WERI-Rb-1 (cell line): ENCODE measurements around the gene ACTN1.

Experiments used
- DNase-seq: peaks from one replicate; pipeline ENCODE4 v3.0.0-alpha.2; 2020
- H3K27ac ChIP-seq: fragments of 250-450 bp; sonication (Bioruptor Pico); 2 replicates; pipeline ENCODE4 v1.5.1; 2020; ENCODE audit warnings: mild to moderate bottlenecking, moderate library complexity
- H3K27me3 ChIP-seq: fragments of 250-450 bp; sonication (Bioruptor Pico); 2 replicates; pipeline ENCODE4 v1.5.1; 2021; ENCODE audit warnings: mild to moderate bottlenecking, low read depth, moderate library complexity; ENCODE audit not compliant: insufficient read depth, severe bottlenecking
- H3K36me3 ChIP-seq: fragments of 250-450 bp; sonication (Bioruptor Pico); 2 replicates; pipeline ENCODE4 v1.5.1; 2020; ENCODE audit warnings: mild to moderate bottlenecking, moderate library complexity
- H3K4me3 ChIP-seq: 2 replicates; pipeline ENCODE4 v1.5.1; 2011; ENCODE audit warnings: low read depth, mild to moderate bottlenecking, control low read depth, low read length
- H3K9me3 ChIP-seq: fragments of 250-450 bp; sonication (Bioruptor Pico); 2 replicates; pipeline ENCODE4 v1.5.1; 2021; ENCODE audit warnings: mild to moderate bottlenecking, moderate library complexity; ENCODE audit not compliant: severe bottlenecking
- TF ChIP-seq, protein P1 (sequence below): IDR thresholded peaks from 2 replicates; pipeline ENCODE4 v1.5.1; 2011; ENCODE audit warnings: low read depth, mild to moderate bottlenecking, control low read depth, inconsistent platforms, low read length

ACTN1 gene

DNA sequence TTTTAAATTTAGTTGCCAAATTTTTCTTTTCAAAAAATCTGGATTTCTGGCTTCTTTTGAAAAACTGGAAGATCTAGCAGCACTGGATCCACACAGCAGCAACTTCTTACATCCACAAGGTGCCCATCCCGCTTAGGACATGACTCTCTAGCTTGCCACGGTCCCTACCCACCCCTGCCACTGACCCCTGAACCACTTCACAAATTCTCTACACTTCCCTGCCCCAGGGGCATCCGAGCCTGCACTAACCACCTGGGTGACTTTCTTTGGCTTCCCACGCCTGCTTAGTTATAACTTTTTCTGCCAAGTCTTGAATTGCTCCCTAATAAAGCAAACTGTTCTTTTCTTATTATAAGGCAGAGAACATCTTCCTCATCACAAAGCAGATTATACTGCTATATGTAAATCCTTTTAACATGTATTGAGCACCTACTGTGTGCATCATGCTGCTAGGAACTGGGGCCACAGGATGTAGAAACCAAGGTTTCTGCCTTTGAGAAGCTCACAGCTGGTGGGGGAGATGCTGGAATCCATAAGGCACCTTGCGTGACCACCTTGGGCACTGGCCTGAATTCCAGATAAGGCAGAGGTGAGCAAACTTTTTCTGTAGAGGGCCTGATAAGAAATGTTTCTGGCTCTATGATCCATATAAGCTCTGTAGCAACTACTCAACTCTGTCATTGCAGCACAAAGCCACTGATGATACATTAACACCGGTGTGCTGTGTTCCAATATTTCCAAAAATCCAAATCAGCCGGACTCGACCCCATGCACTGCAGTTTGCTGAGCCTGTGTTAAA is 59.8 kb downstream of the ACTN1 start:
- Histone ChIP-seq H3K36me3 (peaks cover 3% of the 10 kb centered on the region), H3K4me3 (no peak overlapping the region), H3K9me3 (no peaks in the 10 kb centered on the region), H3K27me3 (no peaks in the 10 kb centered on the region), H3K27ac (no peak overlapping the region)
- TF ChIP-seq, protein P1, sequence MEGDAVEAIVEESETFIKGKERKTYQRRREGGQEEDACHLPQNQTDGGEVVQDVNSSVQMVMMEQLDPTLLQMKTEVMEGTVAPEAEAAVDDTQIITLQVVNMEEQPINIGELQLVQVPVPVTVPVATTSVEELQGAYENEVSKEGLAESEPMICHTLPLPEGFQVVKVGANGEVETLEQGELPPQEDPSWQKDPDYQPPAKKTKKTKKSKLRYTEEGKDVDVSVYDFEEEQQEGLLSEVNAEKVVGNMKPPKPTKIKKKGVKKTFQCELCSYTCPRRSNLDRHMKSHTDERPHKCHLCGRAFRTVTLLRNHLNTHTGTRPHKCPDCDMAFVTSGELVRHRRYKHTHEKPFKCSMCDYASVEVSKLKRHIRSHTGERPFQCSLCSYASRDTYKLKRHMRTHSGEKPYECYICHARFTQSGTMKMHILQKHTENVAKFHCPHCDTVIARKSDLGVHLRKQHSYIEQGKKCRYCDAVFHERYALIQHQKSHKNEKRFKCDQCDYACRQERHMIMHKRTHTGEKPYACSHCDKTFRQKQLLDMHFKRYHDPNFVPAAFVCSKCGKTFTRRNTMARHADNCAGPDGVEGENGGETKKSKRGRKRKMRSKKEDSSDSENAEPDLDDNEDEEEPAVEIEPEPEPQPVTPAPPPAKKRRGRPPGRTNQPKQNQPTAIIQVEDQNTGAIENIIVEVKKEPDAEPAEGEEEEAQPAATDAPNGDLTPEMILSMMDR, result no peak
- DNase-seq, result no peak

DNA sequence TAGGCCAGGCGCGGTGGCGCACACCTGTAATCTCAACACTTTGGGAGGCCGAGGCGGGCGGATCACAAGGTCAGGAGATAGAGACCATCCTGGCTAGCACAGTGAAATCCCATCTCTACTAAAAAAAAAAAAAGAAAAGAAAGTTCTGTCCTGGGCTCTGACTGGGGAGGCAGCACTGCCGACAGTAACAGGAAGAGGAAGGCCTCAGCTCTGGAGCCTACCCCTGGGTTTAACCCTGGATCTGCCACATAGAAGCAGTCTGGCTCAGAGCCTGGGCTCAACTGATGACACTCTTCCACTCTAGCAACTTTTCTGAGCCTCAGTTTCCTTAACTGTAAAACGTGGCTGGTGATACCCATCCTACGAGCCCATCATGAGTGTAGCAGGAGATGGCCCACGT is 60.5 kb downstream of the ACTN1 start:
- no peak overlapping the region for H3K4me3 ChIP-seq
- TF ChIP-seq, protein P1, result no peak
- no peaks in the 10 kb centered on the region for H3K27me3 ChIP-seq
- no peak overlapping the region for H3K27ac ChIP-seq
- peaks cover 3% of the 10 kb centered on the region; the same call in 1 of the 2 replicates for H3K36me3 ChIP-seq
- H3K9me3 ChIP-seq, result no peaks in the 10 kb centered on the region
- DNase-seq, result no peak

DNA sequence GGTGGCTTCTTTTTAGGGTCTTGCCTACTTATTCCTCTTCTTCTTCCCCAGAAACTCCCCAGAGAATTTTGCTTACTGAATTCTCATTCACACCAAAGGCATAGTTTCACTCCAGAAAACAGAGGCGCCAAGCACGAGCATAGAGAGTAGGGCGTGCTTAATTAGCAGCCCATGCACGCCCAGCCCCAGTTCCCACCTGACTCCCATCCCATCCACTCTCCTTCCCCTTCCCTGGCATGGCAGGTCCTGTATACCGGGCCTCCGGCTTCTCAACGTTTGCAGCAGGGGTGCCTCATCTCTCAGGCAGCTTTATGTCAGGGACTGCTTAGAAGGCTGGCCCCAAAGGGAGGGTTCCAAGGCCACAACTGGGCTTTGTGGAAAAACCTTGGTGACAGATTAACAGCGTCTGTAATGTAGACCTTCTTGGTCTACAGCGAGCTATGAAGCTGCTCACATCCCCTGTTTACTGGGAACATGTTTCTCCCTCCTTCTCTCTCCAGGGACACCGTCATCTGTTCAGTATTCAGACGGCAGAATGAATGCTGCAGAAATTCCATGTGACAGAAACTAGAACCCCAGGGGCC is 62.7 kb downstream of the ACTN1 start:
- no peak overlapping the region for H3K4me3 ChIP-seq
- no peaks in the 10 kb centered on the region for H3K9me3 ChIP-seq
- no peaks in the 10 kb centered on the region for H3K27me3 ChIP-seq
- TF ChIP-seq, protein P1, result no peak
- peaks cover 8% of the 10 kb centered on the region for H3K36me3 ChIP-seq
- no peak overlapping the region for H3K27ac ChIP-seq
- DNase-seq, result no peak

DNA sequence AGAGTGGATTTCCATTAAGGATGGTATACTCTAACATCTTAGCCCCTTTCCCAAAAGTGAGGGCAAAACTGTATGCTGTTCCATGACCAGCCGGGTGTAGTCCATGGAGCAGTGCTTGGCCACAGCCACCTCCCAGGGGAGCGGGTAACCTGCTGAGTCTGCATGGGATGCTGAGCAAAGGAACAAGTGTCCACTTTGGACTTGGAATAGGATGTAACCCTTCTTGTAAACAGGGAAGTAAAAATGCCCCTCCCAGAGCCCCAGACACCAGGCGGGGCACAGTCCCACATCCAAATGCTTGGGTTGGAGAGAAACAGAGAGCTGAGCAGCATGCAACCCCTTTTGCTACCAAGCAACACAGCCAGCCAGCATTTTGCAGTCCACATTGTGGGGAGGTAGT is 65.6 kb downstream of the ACTN1 start:
- Histone ChIP-seq H3K9me3 (no peaks in the 10 kb centered on the region), H3K36me3 (peaks cover 14% of the 10 kb centered on the region), H3K4me3 (no peak overlapping the region), H3K27ac (no peak overlapping the region), H3K27me3 (no peaks in the 10 kb centered on the region)
- no peak for DNase-seq
- TF ChIP-seq, protein P1, result no peak

DNA sequence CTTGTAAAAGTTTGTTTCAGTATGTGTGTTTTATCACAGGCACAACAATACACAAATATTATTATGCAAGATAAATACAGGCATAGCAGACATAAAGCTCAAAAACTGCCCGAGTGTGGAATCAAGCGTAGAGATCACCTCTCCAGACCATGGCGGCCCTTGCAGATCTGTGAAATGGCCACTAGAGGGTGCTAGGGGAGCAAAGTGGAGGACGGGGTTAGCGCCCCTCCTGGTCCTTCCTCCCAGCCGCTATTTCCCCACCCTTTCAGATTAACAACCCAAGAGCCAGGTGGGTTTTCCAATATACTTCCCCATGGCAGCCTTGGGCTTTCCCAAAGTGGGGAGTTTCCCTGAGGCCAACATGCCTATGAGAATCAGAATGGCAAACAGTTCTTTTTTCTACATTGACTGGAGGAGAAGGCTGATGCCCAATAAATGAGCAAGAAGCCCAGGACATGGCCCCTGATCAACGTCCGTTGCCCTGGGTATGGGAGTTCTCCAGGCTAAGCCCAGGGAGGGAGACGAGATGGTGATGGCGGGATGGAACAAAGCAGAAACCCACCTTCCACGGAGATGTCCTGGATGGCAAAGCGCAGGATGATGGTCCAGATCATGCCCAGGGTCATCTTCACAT is 67.4 kb downstream of the ACTN1 start:
- TF ChIP-seq, protein P1, result peak; percentile 95
- DNase-seq, result peak; percentile 73
- no peaks in the 10 kb centered on the region for H3K9me3 ChIP-seq
- no peaks in the 10 kb centered on the region for H3K27me3 ChIP-seq
- H3K36me3 ChIP-seq, result peaks cover 11% of the 10 kb centered on the region; the same call in 1 of the 2 replicates
- H3K4me3 ChIP-seq, result no peak overlapping the region
- H3K27ac ChIP-seq, result no peak overlapping the region
